Smooth muscle cell (in vitro differentiated cells): ENCODE data around the gene ZFYVE26. TPM values are rescaled to one million over a fixed set of nuclear protein-coding genes. Genes with fewer than 3 reads are reported as not detected.

Source experiments
- DNase-seq: peaks from one replicate; lab custom pipeline; 2025; ENCODE audit not compliant: unreplicated experiment; lab: John Stamatoyannopoulos, UW
- H2AFZ ChIP-seq: fragments of 200-600 bp; sonication (generic); 2 replicates; pipeline ENCODE4 v1.6.0; 2016; ENCODE audit warnings: antibody characterized with exemption, low read depth, mild to moderate bottlenecking
- H3F3A ChIP-seq: fragments of 200-600 bp; sonication (generic); 2 replicates; pipeline ENCODE4 v1.6.0; 2017; ENCODE audit warnings: antibody characterized with exemption, low read depth
- H3K27ac ChIP-seq: fragments of 200-600 bp; sonication (generic); 2 replicates; pipeline ENCODE4 v1.5.1; 2016; ENCODE audit warnings: low read depth, mild to moderate bottlenecking
- H3K27me3 ChIP-seq: fragments of 200-600 bp; sonication (generic); 2 replicates; pipeline ENCODE4 v1.6.1; 2016; ENCODE audit warnings: low read depth, mild to moderate bottlenecking
- H3K36me3 ChIP-seq: fragments of 200-600 bp; sonication (generic); 2 replicates; pipeline ENCODE4 v1.5.1; 2016; ENCODE audit warnings: low read depth
- H3K4me1 ChIP-seq: fragments of 200-600 bp; sonication (generic); 2 replicates; pipeline ENCODE4 v1.5.1; 2016; ENCODE audit warnings: low read depth
- H3K4me2 ChIP-seq: fragments of 200-600 bp; sonication (generic); 2 replicates; pipeline ENCODE4 v1.6.0; 2016; ENCODE audit warnings: mild to moderate bottlenecking
- H3K4me3 ChIP-seq: fragments of 200-600 bp; sonication (generic); 2 replicates; pipeline ENCODE4 v1.5.1; 2016; ENCODE audit warnings: mild to moderate bottlenecking
- H3K79me2 ChIP-seq: fragments of 200-600 bp; sonication (generic); 2 replicates; pipeline ENCODE4 v1.6.0; 2016; ENCODE audit warnings: low read depth, mild to moderate bottlenecking
- H3K9ac ChIP-seq: fragments of 200-600 bp; sonication (generic); 2 replicates; pipeline ENCODE4 v1.6.0; 2016; ENCODE audit warnings: low read depth
- H3K9me3 ChIP-seq: fragments of 200-600 bp; sonication (generic); replicated peaks from 2 replicates; pipeline ENCODE4 v1.5.1; 2016; ENCODE audit warnings: low read depth
- H4K20me1 ChIP-seq: fragments of 200-600 bp; sonication (generic); 2 replicates; pipeline ENCODE4 v1.6.0; 2016; ENCODE audit warnings: low read depth
- WGBS: methylation state at CpG from one replicate; pipeline ENCODE4 v1.1.7; 2016; ENCODE audit warnings: low lambda C conversion rate; 5-methylcytosine and 5-hydroxymethylcytosine counted together
- polyA plus RNA-seq: library from polyadenylated mRNA; unstranded; fragments of >200 nt; fragmentation: Nextera tagmentation; extraction: Ambion mirVana; gene quantifications from 2 replicates; pipeline ENCODE4 v1.2.1, GENCODE V29; 2016
- total RNA-seq: library from RNA; depleted of rRNA; stranded (reverse); fragments of >200 nt; gene quantifications from 2 replicates; pipeline ENCODE4 v1.2.3, GENCODE V29; 2014
- TF ChIP-seq, protein P1 (sequence below): fragments of 200-600 bp; sonication (generic); IDR thresholded peaks from 2 replicates; pipeline ENCODE4 v1.5.1; 2017; ENCODE audit warnings: borderline replicate concordance, mild to moderate bottlenecking, antibody characterized with exemption; ENCODE audit not compliant: insufficient read depth, poor library complexity, severe bottlenecking

The ZFYVE26 gene
- total and polyA plus RNA-seq, 2 experiments from 2014 or later, result 4.5 to 42.7 TPM

DNA sequence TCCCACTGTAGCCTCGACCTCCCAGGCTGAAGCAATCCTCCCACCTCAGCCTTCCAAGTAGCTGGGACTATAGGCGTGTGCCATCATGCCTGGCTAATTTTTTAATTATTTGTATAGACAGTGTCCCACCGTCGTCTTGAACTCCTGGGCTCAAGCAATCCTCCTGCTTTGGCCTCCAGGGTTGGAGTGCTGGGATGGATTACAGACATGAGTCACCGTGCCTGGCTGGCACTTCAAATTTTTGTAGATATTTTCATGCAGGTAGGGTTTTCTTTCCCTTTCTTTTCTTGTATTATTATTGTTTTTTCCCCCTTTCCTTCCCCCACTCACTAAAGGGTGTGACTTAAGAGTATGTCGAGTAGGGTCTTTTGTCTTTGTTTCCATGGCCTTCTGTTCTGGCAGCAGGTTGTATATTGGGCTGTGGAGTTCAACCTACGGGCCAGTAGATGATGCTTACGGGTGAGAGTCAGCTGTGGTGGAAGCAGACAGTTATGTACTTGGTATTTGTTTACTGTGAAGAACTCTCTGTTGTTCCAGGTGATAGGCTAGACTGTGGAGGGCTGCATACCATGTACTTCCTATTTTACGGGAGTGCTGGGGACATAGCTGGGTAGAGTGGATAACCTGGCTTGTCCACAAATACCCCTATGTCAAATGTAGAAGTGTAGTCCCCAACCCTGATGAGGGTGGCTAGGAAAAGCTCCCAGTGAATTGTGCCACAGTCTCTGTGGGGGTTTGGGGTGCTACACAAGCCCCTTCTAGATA lies 33.9 kb upstream of the ZFYVE26 start:
- H3K9me3 ChIP-seq, result no peaks in the 10 kb centered on the region
- no peaks in the 10 kb centered on the region for H3K27me3 ChIP-seq
- H3K9ac ChIP-seq, result no peak overlapping the region
- 93% methylated on average over 9 of the region's 9 CpGs for WGBS
- no peak overlapping the region for H3K4me2 ChIP-seq
- no peak overlapping the region for H3K27ac ChIP-seq
- H4K20me1 ChIP-seq, result no peaks in the 10 kb centered on the region
- H3K79me2 ChIP-seq, result peaks cover 5% of the 10 kb centered on the region
- DNase-seq, result no peak
- no peaks in the 10 kb centered on the region for H3K36me3 ChIP-seq
- no peaks in the 10 kb centered on the region for H3F3A ChIP-seq
- no peak overlapping the region for H3K4me3 ChIP-seq
- H2AFZ ChIP-seq, result no peak overlapping the region
- TF ChIP-seq, protein P1, sequence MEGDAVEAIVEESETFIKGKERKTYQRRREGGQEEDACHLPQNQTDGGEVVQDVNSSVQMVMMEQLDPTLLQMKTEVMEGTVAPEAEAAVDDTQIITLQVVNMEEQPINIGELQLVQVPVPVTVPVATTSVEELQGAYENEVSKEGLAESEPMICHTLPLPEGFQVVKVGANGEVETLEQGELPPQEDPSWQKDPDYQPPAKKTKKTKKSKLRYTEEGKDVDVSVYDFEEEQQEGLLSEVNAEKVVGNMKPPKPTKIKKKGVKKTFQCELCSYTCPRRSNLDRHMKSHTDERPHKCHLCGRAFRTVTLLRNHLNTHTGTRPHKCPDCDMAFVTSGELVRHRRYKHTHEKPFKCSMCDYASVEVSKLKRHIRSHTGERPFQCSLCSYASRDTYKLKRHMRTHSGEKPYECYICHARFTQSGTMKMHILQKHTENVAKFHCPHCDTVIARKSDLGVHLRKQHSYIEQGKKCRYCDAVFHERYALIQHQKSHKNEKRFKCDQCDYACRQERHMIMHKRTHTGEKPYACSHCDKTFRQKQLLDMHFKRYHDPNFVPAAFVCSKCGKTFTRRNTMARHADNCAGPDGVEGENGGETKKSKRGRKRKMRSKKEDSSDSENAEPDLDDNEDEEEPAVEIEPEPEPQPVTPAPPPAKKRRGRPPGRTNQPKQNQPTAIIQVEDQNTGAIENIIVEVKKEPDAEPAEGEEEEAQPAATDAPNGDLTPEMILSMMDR, result no peak
- no peaks in the 10 kb centered on the region for H3K4me1 ChIP-seq

DNA sequence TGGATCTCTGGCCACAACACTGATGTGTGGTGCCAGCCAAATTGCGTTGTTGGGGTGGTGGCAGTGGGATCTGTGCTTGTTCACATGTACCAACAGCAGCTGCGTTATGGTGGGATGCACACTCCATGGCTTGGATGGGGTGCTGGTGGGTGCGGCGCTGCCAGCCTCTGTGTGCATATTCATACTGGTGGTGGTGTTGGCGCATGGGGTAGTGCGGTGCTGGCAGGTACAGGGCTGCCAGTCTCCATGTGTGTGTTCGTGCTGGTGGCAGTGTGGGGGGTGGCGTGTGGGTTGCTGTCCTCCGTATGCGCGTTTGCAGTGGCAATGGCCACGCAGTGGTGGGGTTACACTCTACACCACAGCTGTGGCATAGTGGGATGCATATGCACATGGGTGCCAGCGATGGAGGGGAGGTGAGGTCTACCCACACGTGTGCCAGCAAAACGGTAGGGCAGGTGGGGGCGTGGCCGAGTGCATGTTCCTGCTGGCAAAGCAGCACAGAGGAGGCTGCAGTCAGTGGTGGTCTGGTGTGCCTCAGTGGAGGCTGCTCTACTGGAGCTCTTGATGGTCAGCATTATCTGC lies 29.7 kb upstream of the ZFYVE26 start:
- Histone ChIP-seq H4K20me1 (no peaks in the 10 kb centered on the region), H3F3A (no peaks in the 10 kb centered on the region), H3K4me2 (no peak overlapping the region), H3K36me3 (no peaks in the 10 kb centered on the region), H3K4me3 (no peak overlapping the region), H3K9me3 (no peaks in the 10 kb centered on the region), H2AFZ (no peak overlapping the region), H3K4me1 (no peaks in the 10 kb centered on the region), H3K79me2 (peaks cover 5% of the 10 kb centered on the region), H3K27ac (no peak overlapping the region), H3K27me3 (no peaks in the 10 kb centered on the region), H3K9ac (no peak overlapping the region)
- TF ChIP-seq, protein P1, result no peak
- DNase-seq, result no peak
- 96% methylated on average over 17 of the region's 17 CpGs for WGBS

DNA sequence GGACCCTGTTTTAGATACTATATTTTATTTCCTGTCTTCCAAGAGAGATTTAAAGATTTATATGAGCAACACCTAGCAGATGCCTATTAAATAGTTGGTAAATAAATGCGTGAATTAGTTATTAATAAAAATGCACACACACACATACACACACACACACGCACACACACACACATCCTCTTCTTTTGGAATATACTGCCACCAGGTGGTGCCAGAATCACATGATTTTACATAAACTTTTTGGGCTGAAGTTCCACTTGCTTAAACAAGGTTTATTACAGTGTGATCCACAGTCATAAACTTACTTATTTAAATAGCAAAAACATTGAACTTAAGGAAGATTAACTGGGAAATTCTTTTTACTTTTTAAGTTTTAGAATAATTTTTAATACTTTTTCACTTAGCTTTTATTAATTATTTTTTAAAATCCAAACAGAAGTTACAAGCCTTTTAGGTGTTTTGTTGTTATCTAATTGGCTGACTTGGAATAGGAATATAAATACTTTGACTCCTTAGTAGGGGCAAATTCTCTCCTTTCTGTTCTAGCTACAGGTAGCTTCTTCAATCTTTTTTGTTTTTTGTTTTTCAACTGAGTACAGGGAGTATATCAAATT lies 20.7 kb upstream of the ZFYVE26 start:
- Histone ChIP-seq H3K27ac (no peak overlapping the region), H3K79me2 (no peaks in the 10 kb centered on the region), H3K4me3 (no peak overlapping the region), H3K4me2 (no peak overlapping the region), H3K9ac (no peak overlapping the region), H3K27me3 (no peaks in the 10 kb centered on the region), H3K9me3 (no peaks in the 10 kb centered on the region), H3F3A (no peaks in the 10 kb centered on the region), H3K4me1 (no peaks in the 10 kb centered on the region), H4K20me1 (no peaks in the 10 kb centered on the region), H2AFZ (no peak overlapping the region), H3K36me3 (no peaks in the 10 kb centered on the region)
- no peak for DNase-seq
- TF ChIP-seq, protein P1, result peak; percentile 78
- 45% methylated on average over 2 of the region's 2 CpGs for WGBS
